GM23338 (cell line): ENCODE data around the gene TMEM252. TPM values are rescaled to one million over a fixed set of nuclear protein-coding genes. Genes with fewer than 3 reads are reported as not detected.

Experiments
- ATAC-seq: fragments of 200-7000 bp; cut with Tn5 transposase; 3 replicates; pipeline ENCODE4 v1.9.1; 2020
- DNase-seq: peaks from one replicate; pipeline ENCODE4 v3.0.0-alpha.2; 2015; ENCODE audit warnings: low spot score
- H2AFZ ChIP-seq: fragments of 200-600 bp; sonication (generic); 2 replicates; pipeline ENCODE4 v1.8.0; 2016; ENCODE audit warnings: antibody characterized with exemption, mild to moderate bottlenecking, moderate library complexity
- H3F3A ChIP-seq: fragments of 200-600 bp; sonication (generic); replicated peaks from 2 replicates; pipeline ENCODE4 v1.8.0; 2017; ENCODE audit warnings: antibody characterized with exemption, mixed run types, low read depth
- H3K27ac ChIP-seq: fragments of 200-600 bp; sonication (generic); 2 replicates; pipeline ENCODE4 v1.6.1; 2016; ENCODE audit warnings: low read depth
- H3K27me3 ChIP-seq: fragments of 200-600 bp; sonication (generic); 2 replicates; pipeline ENCODE4 v1.8.0; 2016; ENCODE audit warnings: mild to moderate bottlenecking, mixed run types, moderate library complexity; ENCODE audit not compliant: insufficient read depth
- H3K36me3 ChIP-seq: fragments of 200-600 bp; sonication (generic); 2 replicates; pipeline ENCODE4 v1.8.0; 2016; ENCODE audit warnings: mild to moderate bottlenecking; ENCODE audit not compliant: insufficient read depth
- H3K4me1 ChIP-seq: fragments of 200-600 bp; sonication (generic); 2 replicates; pipeline ENCODE4 v1.8.0; 2016; ENCODE audit warnings: mild to moderate bottlenecking, moderate library complexity; ENCODE audit not compliant: insufficient read depth
- H3K4me2 ChIP-seq: fragments of 200-600 bp; sonication (generic); 2 replicates; pipeline ENCODE4 v1.7.1; 2017; ENCODE audit warnings: mixed run types
- H3K4me3 ChIP-seq: fragments of 200-600 bp; sonication (generic); 2 replicates; pipeline ENCODE4 v1.6.1; 2016; ENCODE audit warnings: mixed run types
- H3K79me2 ChIP-seq: fragments of 200-600 bp; sonication (generic); replicated peaks from 2 replicates; pipeline ENCODE4 v1.8.0; 2017; ENCODE audit warnings: mild to moderate bottlenecking; ENCODE audit not compliant: insufficient read depth
- H3K9me2 ChIP-seq: fragments of 200-600 bp; sonication (generic); 2 replicates; pipeline ENCODE4 v1.8.0; 2017; ENCODE audit not compliant: insufficient read depth
- H4K20me1 ChIP-seq: fragments of 200-600 bp; sonication (generic); replicated peaks from 2 replicates; pipeline ENCODE4 v1.8.0; 2017; ENCODE audit warnings: mild to moderate bottlenecking; ENCODE audit not compliant: insufficient read depth
- H3K27ac Mint-ChIP-seq: 2 replicates; pipeline ENCODE4 v1.8.0; 2020; ENCODE audit warnings: inconsistent platforms, mild to moderate bottlenecking, moderate library complexity, mixed read lengths
- H3K27me3 Mint-ChIP-seq: 3 replicates; pipeline ENCODE4 v1.8.0; 2022; ENCODE audit warnings: low read depth, mild to moderate bottlenecking, moderate library complexity, mixed read lengths, inconsistent platforms; ENCODE audit not compliant: insufficient read depth, poor library complexity
- H3K36me3 Mint-ChIP-seq: 3 replicates; pipeline ENCODE4 v1.8.0; 2021; ENCODE audit warnings: low read depth, mild to moderate bottlenecking, inconsistent platforms, moderate library complexity, mixed read lengths
- H3K4me1 Mint-ChIP-seq: 3 replicates; pipeline ENCODE4 v1.8.0; 2020; ENCODE audit warnings: mild to moderate bottlenecking, inconsistent platforms, mixed read lengths
- H3K4me3 Mint-ChIP-seq: 3 replicates; pipeline ENCODE4 v1.8.0; 2021; ENCODE audit warnings: moderate library complexity, mild to moderate bottlenecking, inconsistent platforms, mixed read lengths
- H3K9me3 Mint-ChIP-seq: 3 replicates; pipeline ENCODE4 v1.8.0; 2020; ENCODE audit warnings: moderate library complexity, mild to moderate bottlenecking, inconsistent platforms, mixed read lengths
- POLR2AphosphoS5 ChIP-seq: IDR thresholded peaks from 2 replicates; pipeline ENCODE4 v1.6.1; 2016; ENCODE audit warnings: antibody characterized with exemption, low read depth
- ZNF331 ChIP-seq: fragments of 250-450 bp; sonication (Bioruptor Pico); IDR thresholded peaks from 2 replicates; pipeline ENCODE4 v1.5.0; 2020; ENCODE audit warnings: low read depth, mild to moderate bottlenecking, moderate library complexity
- polyA plus RNA-seq: library from polyadenylated mRNA; unstranded; fragments of >200 nt; fragmentation: Nextera tagmentation; extraction: Ambion mirVana; gene quantifications from 2 replicates; pipeline ENCODE4 v1.2.1, GENCODE V29; 2016
- total RNA-seq: library from RNA; depleted of rRNA; stranded (reverse); fragments of >200 nt; shearing (Covaris generic); gene quantifications from 2 replicates; pipeline ENCODE4 v1.2.3, GENCODE V29; 2014
- TF ChIP-seq, protein P1 (sequence below), 2 experiments: fragments of 200-600 bp in 1 of 2; sonication (generic) in 1 of 2; conservative IDR thresholded peaks; 2 replicates each; pipeline versions ENCODE4 v1.5.1 to v1.6.1; 2016 to 2017; ENCODE audit warnings: antibody characterized with exemption in 2 of 2, low read depth in 2 of 2, mild to moderate bottlenecking in 2 of 2, moderate library complexity in 1 of 2
- TF ChIP-seq, protein P2 (sequence below): fragments of 250-450 bp; sonication (Bioruptor Pico); IDR thresholded peaks from 2 replicates; pipeline ENCODE4 v1.5.0; 2020; ENCODE audit warnings: mild to moderate bottlenecking, moderate library complexity

TMEM252 gene
- total and polyA plus RNA-seq, 2 experiments from 2014 or later: not detected

DNA sequence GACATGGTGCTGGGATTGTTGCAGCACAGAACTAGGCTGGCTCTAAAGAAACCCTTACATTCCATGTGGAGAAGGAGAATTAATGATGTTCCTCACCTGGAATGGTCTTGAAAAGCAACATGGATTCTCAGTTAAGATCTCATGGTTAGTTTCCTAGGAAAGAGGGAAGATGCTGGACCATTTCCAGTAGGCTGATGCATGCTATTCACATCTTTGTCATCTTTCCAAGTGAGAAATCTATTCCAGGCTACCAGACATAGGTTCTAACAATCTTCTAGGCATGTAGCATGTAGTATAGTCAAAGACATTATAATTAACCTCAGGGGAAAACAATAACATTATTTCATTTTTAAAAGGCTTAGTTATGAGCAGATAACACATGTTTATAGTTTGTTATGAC lies 44.3 kb downstream of the TMEM252 start (continued):
- TF ChIP-seq ZNF331: no peak
- TF ChIP-seq, protein P1, sequence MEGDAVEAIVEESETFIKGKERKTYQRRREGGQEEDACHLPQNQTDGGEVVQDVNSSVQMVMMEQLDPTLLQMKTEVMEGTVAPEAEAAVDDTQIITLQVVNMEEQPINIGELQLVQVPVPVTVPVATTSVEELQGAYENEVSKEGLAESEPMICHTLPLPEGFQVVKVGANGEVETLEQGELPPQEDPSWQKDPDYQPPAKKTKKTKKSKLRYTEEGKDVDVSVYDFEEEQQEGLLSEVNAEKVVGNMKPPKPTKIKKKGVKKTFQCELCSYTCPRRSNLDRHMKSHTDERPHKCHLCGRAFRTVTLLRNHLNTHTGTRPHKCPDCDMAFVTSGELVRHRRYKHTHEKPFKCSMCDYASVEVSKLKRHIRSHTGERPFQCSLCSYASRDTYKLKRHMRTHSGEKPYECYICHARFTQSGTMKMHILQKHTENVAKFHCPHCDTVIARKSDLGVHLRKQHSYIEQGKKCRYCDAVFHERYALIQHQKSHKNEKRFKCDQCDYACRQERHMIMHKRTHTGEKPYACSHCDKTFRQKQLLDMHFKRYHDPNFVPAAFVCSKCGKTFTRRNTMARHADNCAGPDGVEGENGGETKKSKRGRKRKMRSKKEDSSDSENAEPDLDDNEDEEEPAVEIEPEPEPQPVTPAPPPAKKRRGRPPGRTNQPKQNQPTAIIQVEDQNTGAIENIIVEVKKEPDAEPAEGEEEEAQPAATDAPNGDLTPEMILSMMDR (conservative IDR thresholded peaks at IDR 0.05; ENCODE audit: low read depth in 2 of 2): no peak
- TF ChIP-seq, protein P2, sequence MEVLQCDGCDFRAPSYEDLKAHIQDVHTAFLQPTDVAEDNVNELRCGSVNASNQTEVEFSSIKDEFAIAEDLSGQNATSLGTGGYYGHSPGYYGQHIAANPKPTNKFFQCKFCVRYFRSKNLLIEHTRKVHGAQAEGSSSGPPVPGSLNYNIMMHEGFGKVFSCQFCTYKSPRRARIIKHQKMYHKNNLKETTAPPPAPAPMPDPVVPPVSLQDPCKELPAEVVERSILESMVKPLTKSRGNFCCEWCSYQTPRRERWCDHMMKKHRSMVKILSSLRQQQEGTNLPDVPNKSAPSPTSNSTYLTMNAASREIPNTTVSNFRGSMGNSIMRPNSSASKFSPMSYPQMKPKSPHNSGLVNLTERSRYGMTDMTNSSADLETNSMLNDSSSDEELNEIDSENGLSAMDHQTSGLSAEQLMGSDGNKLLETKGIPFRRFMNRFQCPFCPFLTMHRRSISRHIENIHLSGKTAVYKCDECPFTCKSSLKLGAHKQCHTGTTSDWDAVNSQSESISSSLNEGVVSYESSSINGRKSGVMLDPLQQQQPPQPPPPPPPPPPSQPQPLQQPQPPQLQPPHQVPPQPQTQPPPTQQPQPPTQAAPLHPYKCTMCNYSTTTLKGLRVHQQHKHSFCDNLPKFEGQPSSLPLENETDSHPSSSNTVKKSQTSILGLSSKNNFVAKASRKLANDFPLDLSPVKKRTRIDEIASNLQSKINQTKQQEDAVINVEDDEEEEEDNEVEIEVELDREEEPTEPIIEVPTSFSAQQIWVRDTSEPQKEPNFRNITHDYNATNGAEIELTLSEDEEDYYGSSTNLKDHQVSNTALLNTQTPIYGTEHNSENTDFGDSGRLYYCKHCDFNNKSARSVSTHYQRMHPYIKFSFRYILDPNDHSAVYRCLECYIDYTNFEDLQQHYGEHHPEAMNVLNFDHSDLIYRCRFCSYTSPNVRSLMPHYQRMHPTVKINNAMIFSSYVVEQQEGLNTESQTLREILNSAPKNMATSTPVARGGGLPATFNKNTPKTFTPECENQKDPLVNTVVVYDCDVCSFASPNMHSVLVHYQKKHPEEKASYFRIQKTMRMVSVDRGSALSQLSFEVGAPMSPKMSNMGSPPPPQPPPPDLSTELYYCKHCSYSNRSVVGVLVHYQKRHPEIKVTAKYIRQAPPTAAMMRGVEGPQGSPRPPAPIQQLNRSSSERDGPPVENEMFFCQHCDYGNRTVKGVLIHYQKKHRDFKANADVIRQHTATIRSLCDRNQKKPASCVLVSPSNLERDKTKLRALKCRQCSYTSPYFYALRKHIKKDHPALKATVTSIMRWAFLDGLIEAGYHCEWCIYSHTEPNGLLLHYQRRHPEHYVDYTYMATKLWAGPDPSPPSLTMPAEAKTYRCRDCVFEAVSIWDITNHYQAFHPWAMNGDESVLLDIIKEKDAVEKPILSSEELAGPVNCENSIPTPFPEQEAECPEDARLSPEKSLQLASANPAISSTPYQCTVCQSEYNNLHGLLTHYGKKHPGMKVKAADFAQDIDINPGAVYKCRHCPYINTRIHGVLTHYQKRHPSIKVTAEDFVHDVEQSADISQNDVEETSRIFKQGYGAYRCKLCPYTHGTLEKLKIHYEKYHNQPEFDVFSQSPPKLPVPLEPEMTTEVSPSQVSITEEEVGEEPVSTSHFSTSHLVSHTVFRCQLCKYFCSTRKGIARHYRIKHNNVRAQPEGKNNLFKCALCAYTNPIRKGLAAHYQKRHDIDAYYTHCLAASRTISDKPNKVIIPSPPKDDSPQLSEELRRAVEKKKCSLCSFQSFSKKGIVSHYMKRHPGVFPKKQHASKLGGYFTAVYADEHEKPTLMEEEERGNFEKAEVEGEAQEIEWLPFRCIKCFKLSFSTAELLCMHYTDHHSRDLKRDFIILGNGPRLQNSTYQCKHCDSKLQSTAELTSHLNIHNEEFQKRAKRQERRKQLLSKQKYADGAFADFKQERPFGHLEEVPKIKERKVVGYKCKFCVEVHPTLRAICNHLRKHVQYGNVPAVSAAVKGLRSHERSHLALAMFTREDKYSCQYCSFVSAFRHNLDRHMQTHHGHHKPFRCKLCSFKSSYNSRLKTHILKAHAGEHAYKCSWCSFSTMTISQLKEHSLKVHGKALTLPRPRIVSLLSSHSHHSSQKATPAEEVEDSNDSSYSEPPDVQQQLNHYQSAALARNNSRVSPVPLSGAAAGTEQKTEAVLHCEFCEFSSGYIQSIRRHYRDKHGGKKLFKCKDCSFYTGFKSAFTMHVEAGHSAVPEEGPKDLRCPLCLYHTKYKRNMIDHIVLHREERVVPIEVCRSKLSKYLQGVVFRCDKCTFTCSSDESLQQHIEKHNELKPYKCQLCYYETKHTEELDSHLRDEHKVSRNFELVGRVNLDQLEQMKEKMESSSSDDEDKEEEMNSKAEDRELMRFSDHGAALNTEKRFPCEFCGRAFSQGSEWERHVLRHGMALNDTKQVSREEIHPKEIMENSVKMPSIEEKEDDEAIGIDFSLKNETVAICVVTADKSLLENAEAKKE (CRISPR knock-in tag): no peak

DNA sequence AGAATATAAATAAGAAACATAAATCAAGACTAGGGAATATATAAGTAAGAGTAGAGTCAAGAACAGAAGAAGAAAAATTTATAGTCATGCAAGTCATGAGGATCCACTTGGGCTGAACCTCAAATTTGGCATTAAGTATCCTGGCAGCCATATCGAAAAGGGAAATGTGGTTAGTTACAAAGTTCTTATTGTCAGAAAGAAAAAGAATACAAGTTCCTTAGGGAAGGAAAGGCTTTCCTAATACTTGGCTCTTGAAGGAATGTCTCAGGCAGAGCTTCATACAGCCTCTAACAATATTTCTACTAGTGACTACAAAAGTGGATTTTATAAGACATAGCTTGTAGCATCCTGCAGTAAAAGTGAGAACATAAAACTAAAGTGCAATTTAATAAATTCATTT lies 45.4 kb downstream of the TMEM252 start:
- Mint-ChIP-seq H3K4me1 (no peaks in the 10 kb centered on the region), H3K36me3 (no peaks in the 10 kb centered on the region), H3K27ac (no peak overlapping the region), H3K9me3 (no peaks in the 10 kb centered on the region), H3K4me3 (no peak overlapping the region), H3K27me3 (peaks cover 18% of the 10 kb centered on the region)
- H3K9me2 ChIP-seq: no peaks in the 10 kb centered on the region
- H3K27ac ChIP-seq: no peak overlapping the region
- DNase-seq (no peak), ATAC-seq (no peak)
- H3K4me1 ChIP-seq: no peaks in the 10 kb centered on the region
- H3K4me2 ChIP-seq: no peak overlapping the region
- H3K27me3 ChIP-seq: peaks cover 90% of the 10 kb centered on the region
- no peaks in the 10 kb centered on the region for H4K20me1 ChIP-seq
- H3F3A ChIP-seq: no peaks in the 10 kb centered on the region
- no peaks in the 10 kb centered on the region for H3K79me2 ChIP-seq
- H3K4me3 ChIP-seq: no peak overlapping the region
- H3K36me3 ChIP-seq: no peaks in the 10 kb centered on the region
- no peak overlapping the region for H2AFZ ChIP-seq
- no peak for TF ChIP-seq POLR2AphosphoS5
- TF ChIP-seq, protein P1 (conservative IDR thresholded peaks at IDR 0.05; ENCODE audit: low read depth in 2 of 2): no peak
- TF ChIP-seq, protein P2 (CRISPR knock-in tag): no peak
